HUES64 (cell line): ENCODE measurements around the gene CDK10.

Experiments used
- H3K27ac ChIP-seq: 2 replicates; pipeline ENCODE4 v1.7.0; 2013; ENCODE audit warnings: low read depth, low read length, inconsistent platforms
- H3K27me3 ChIP-seq: 2 replicates; pipeline ENCODE4 v1.6.1; 2013; ENCODE audit warnings: mild to moderate bottlenecking, low read length; ENCODE audit not compliant: insufficient read depth
- H3K36me3 ChIP-seq: 2 replicates; pipeline ENCODE4 v1.6.1; 2013; ENCODE audit warnings: mild to moderate bottlenecking, low read length; ENCODE audit not compliant: insufficient read depth
- H3K4me1 ChIP-seq: 2 replicates; pipeline ENCODE4 v1.6.1; 2013; ENCODE audit warnings: mild to moderate bottlenecking, low read length, moderate library complexity; ENCODE audit not compliant: insufficient read depth
- H3K4me3 ChIP-seq: 2 replicates; pipeline ENCODE4 v1.5.1; 2013; ENCODE audit warnings: mild to moderate bottlenecking, low read length, moderate library complexity
- H3K9ac ChIP-seq: 2 replicates; pipeline ENCODE4 v1.6.1; 2013; ENCODE audit warnings: mild to moderate bottlenecking, low read depth, low read length
- H3K9me3 ChIP-seq: 2 replicates; pipeline ENCODE4 v1.6.1; 2013; ENCODE audit warnings: low read depth, low read length; ENCODE audit not compliant: insufficient read depth
- WGBS: fragments of 150-250, 120-280 bp; methylation state at CpG from one replicate; pipeline ENCODE4 v1.1.7; 2013; ENCODE audit warnings: missing lambda C conversion rate; 5-methylcytosine and 5-hydroxymethylcytosine counted together

CDK10 gene

GRCh38 chr16:89716916-89717687, 30.6 kb downstream of the CDK10 start:
- 94% methylated on average over 27 of the region's 29 CpGs for WGBS
- no peaks in the 10 kb centered on the region for H3K4me1 ChIP-seq

GRCh38 chr16:89717688-89718505, 31.4 kb downstream of the CDK10 start:
- H3K27me3 ChIP-seq: peaks cover 30% of the 10 kb centered on the region
- H3K4me3 ChIP-seq: no peak overlapping the region
- no peak overlapping the region for H3K27ac ChIP-seq
- no peaks in the 10 kb centered on the region for H3K9me3 ChIP-seq
- 92% methylated on average over 24 of the region's 24 CpGs for WGBS
- peaks cover 5% of the 10 kb centered on the region; the same call in 1 of the 2 replicates for H3K4me1 ChIP-seq
- H3K36me3 ChIP-seq: peaks cover 6% of the 10 kb centered on the region
- H3K9ac ChIP-seq: no peak overlapping the region

More at GRCh38 chr16:89716916-89717687, 30.6 kb downstream of the CDK10 start:
- no peaks in the 10 kb centered on the region for H3K9me3 ChIP-seq
- H3K27ac ChIP-seq: no peak overlapping the region
- H3K4me3 ChIP-seq: no peak overlapping the region
- H3K9ac ChIP-seq: no peak overlapping the region
- peaks cover 5% of the 10 kb centered on the region for H3K36me3 ChIP-seq
- peaks cover 22% of the 10 kb centered on the region for H3K27me3 ChIP-seq

- Histone ChIP-seq H3K27ac (peak overlapping the region; percentile 85; the same call in 1 of the 2 replicates), H3K9me3 (no peaks in the 10 kb centered on the region), H3K27me3 (peaks cover 38% of the 10 kb centered on the region), H3K4me1 (peaks cover 5% of the 10 kb centered on the region; the same call in 1 of the 2 replicates), H3K36me3 (peaks cover 18% of the 10 kb centered on the region), H3K9ac (peak overlapping the region; percentile 85), H3K4me3 (peak overlapping the region; percentile 67)
- under 1% methylated on average over 29 of the region's 29 CpGs for WGBS
These were observed 34.0 kb downstream of the CDK10 start for GRCh38 chr16:89720551-89720812.

- Histone ChIP-seq H3K4me3 (peak within 1 kb of the TSS; percentile 67), H3K9ac (peak within 1 kb of the TSS; percentile 85), H3K27ac (peak within 1 kb of the TSS; percentile 85; the same call in 1 of the 2 replicates), H3K27me3 (peaks cover 38% of the 10 kb centered on the region), H3K9me3 (no peaks in the 10 kb centered on the region), H3K4me1 (peaks cover 5% of the 10 kb centered on the region; the same call in 1 of the 2 replicates), H3K36me3 (peaks cover 18% of the 10 kb centered on the region)
- WGBS: under 1% methylated on average over 102 of the region's 103 CpGs
These were observed 34.5 kb downstream of the CDK10 start, which contains the start of the genes VPS9D1 and ZNF276 for GRCh38 chr16:89720813-89721545. Gene VPS9D1 (minus strand): TSS chr16:89720898. CDS start chr16:89720861, 37 bp downstream. Gene ZNF276 (plus strand): TSS chr16:89721537. CDS start chr16:89721641, 104 bp downstream.

GRCh38 chr16:89721546-89722391, 35.3 kb downstream of the CDK10 start:
- H3K36me3 ChIP-seq: peaks cover 19% of the 10 kb centered on the region
- H3K27ac ChIP-seq: peak overlapping the region; percentile 52; the same call in 1 of the 2 replicates

GRCh38 chr16:89722392-89723278, 36.1 kb downstream of the CDK10 start:
- WGBS: 50% methylated on average over 56 of the region's 56 CpGs
- H3K9me3 ChIP-seq: no peaks in the 10 kb centered on the region
- H3K27ac ChIP-seq: no peak overlapping the region
- peaks cover 24% of the 10 kb centered on the region for H3K36me3 ChIP-seq
- H3K4me3 ChIP-seq: peak overlapping the region; percentile 67
- H3K27me3 ChIP-seq: peaks cover 38% of the 10 kb centered on the region
- H3K9ac ChIP-seq: peak overlapping the region; percentile 70
- peaks cover 5% of the 10 kb centered on the region; the same call in 1 of the 2 replicates for H3K4me1 ChIP-seq

More at GRCh38 chr16:89721546-89722391, 35.3 kb downstream of the CDK10 start:
- Histone ChIP-seq H3K9ac (peak overlapping the region; percentile 70), H3K27me3 (peaks cover 38% of the 10 kb centered on the region), H3K9me3 (no peaks in the 10 kb centered on the region), H3K4me1 (peaks cover 5% of the 10 kb centered on the region; the same call in 1 of the 2 replicates), H3K4me3 (peak overlapping the region; percentile 67)
- under 1% methylated on average over 112 of the region's 112 CpGs for WGBS

GRCh38 chr16:89723279-89724250, 37.1 kb downstream of the CDK10 start:
- Histone ChIP-seq H3K36me3 (peaks cover 27% of the 10 kb centered on the region), H3K9ac (no peak overlapping the region; the same call in 1 of the 2 replicates), H3K4me1 (peaks cover 5% of the 10 kb centered on the region; the same call in 1 of the 2 replicates), H3K27me3 (peaks cover 32% of the 10 kb centered on the region), H3K4me3 (no peak overlapping the region), H3K9me3 (no peaks in the 10 kb centered on the region), H3K27ac (no peak overlapping the region)
- WGBS: 95% methylated on average over 30 of the region's 30 CpGs

GRCh38 chr16:89727406-89728120, 41.1 kb downstream of the CDK10 start:
- Histone ChIP-seq H3K9me3 (no peaks in the 10 kb centered on the region), H3K27me3 (peaks cover 11% of the 10 kb centered on the region), H3K9ac (no peak overlapping the region), H3K36me3 (peaks cover 42% of the 10 kb centered on the region), H3K4me1 (peaks cover 2% of the 10 kb centered on the region; the same call in 1 of the 2 replicates), H3K4me3 (no peak overlapping the region), H3K27ac (no peak overlapping the region)
- 91% methylated on average over 17 of the region's 17 CpGs for WGBS
